SH-SY5Y (cell line): ENCODE data around the gene SLC8A1.

Experiments used
- GATA2 ChIP-seq: IDR thresholded peaks from 2 replicates; pipeline ENCODE4 v1.6.1; 2011; ENCODE audit warnings: mild to moderate bottlenecking, low read depth, low read length
- GATA3 ChIP-seq: IDR thresholded peaks from 2 replicates; pipeline ENCODE4 v1.6.1; 2011; ENCODE audit warnings: low read depth, mild to moderate bottlenecking, low read length, moderate library complexity

GRCh38 chr2:40120026-40120425 lies 331.9 kb downstream of the SLC8A1 start:
- TF ChIP-seq GATA2 (no peak), GATA3 (no peak)
